DOHH2 (cell line): ENCODE results near the gene OXSR1.

ENCODE experiments used
- H3F3A ChIP-seq: fragments of 200-600 bp; sonication (generic), shearing (Covaris generic); 2 replicates; pipeline ENCODE4 v1.6.0; 2016; ENCODE audit warnings: antibody characterized with exemption, mild to moderate bottlenecking; ENCODE audit not compliant: control insufficient read depth, insufficient read depth
- H3K27ac ChIP-seq: fragments of 200-600 bp; sonication (generic); 2 replicates; pipeline ENCODE4 v1.5.1; 2014; ENCODE audit warnings: low read depth, mild to moderate bottlenecking, low read length, moderate library complexity
- H3K27me3 ChIP-seq: fragments of 200-600 bp; sonication (generic); 2 replicates; pipeline ENCODE4 v1.6.1; 2014; ENCODE audit warnings: mild to moderate bottlenecking, low read length, mixed read lengths; ENCODE audit not compliant: control insufficient read depth
- H3K36me3 ChIP-seq: fragments of 200-600 bp; sonication (generic); 2 replicates; pipeline ENCODE4 v1.6.1; 2014; ENCODE audit warnings: mild to moderate bottlenecking, low read length, moderate library complexity, mixed read lengths; ENCODE audit not compliant: control insufficient read depth
- H3K4me1 ChIP-seq: fragments of 200-600 bp; sonication (generic); 2 replicates; pipeline ENCODE4 v1.6.1; 2014; ENCODE audit warnings: mild to moderate bottlenecking, low read length, mixed read lengths; ENCODE audit not compliant: control insufficient read depth
- H3K4me2 ChIP-seq: fragments of 200-600 bp; sonication (generic); 2 replicates; pipeline ENCODE4 v1.6.0; 2014; ENCODE audit warnings: mild to moderate bottlenecking, low read length, moderate library complexity
- H3K4me3 ChIP-seq: fragments of 200-600 bp; sonication (generic); 2 replicates; pipeline ENCODE4 v1.5.1; 2014; ENCODE audit warnings: mild to moderate bottlenecking, low read length, mixed read lengths
- H3K79me2 ChIP-seq: fragments of 200-600 bp; sonication (generic); 2 replicates; pipeline ENCODE4 v1.6.1; 2014; ENCODE audit warnings: mild to moderate bottlenecking, low read length, mixed read lengths; ENCODE audit not compliant: control insufficient read depth
- H3K9me2 ChIP-seq: fragments of 200-600 bp; sonication (generic); replicated peaks from 2 replicates; pipeline ENCODE4 v1.6.1; 2014; ENCODE audit warnings: mild to moderate bottlenecking, low read length, mixed read lengths; ENCODE audit not compliant: control insufficient read depth
- H3K9me3 ChIP-seq: fragments of 200-600 bp; sonication (generic); 2 replicates; pipeline ENCODE4 v1.6.1; 2014; ENCODE audit warnings: antibody characterized with exemption, low read length, mixed read lengths; ENCODE audit not compliant: control insufficient read depth, insufficient read depth
- H4K20me1 ChIP-seq: fragments of 200-600 bp; sonication (generic); 2 replicates; pipeline ENCODE4 v1.6.0; 2014; ENCODE audit warnings: low read depth, mild to moderate bottlenecking, antibody characterized with exemption, low read length, moderate library complexity; ENCODE audit not compliant: control insufficient read depth, insufficient read depth
- CTCF ChIP-seq: fragments of 200-600 bp; sonication (generic); IDR thresholded peaks from one replicate; pipeline ENCODE4 v1.5.1; 2014; ENCODE audit warnings: antibody characterized with exemption, mild to moderate bottlenecking, low read depth, low read length; ENCODE audit not compliant: poor library complexity, severe bottlenecking
- EZH2phosphoT487 ChIP-seq: fragments of 200-600 bp; sonication (generic); IDR thresholded peaks from 2 replicates; pipeline ENCODE4 v1.6.1; 2017; ENCODE audit warnings: borderline replicate concordance, mild to moderate bottlenecking, antibody characterized with exemption, low read length, moderate library complexity, mixed read lengths

Gene OXSR1

GRCh38 chr3:38221005-38221404 lies 55.7 kb downstream of the OXSR1 start:
- Histone ChIP-seq H3K36me3 (peaks cover 45% of the 10 kb centered on the region), H3K4me2 (no peak overlapping the region), H3K79me2 (no peaks in the 10 kb centered on the region), H3K27me3 (no peaks in the 10 kb centered on the region), H3K9me3 (no peaks in the 10 kb centered on the region), H3F3A (no peaks in the 10 kb centered on the region), H3K27ac (no peak overlapping the region), H3K9me2 (no peaks in the 10 kb centered on the region), H4K20me1 (no peaks in the 10 kb centered on the region), H3K4me1 (no peaks in the 10 kb centered on the region), H3K4me3 (no peak overlapping the region)
- no peak for TF ChIP-seq CTCF
- no peak for TF ChIP-seq EZH2phosphoT487

GRCh38 chr3:38222032-38222634 lies 56.8 kb downstream of the OXSR1 start:
- H3K4me1 ChIP-seq: no peaks in the 10 kb centered on the region
- no peaks in the 10 kb centered on the region for H3F3A ChIP-seq
- H3K9me3 ChIP-seq: no peaks in the 10 kb centered on the region
- H4K20me1 ChIP-seq: no peaks in the 10 kb centered on the region
- peaks cover 41% of the 10 kb centered on the region for H3K36me3 ChIP-seq
- H3K79me2 ChIP-seq: no peaks in the 10 kb centered on the region
- no peak overlapping the region for H3K27ac ChIP-seq
- H3K27me3 ChIP-seq: no peaks in the 10 kb centered on the region
- H3K4me2 ChIP-seq: no peak overlapping the region
- H3K4me3 ChIP-seq: no peak overlapping the region
- no peak for TF ChIP-seq EZH2phosphoT487
- no peak for TF ChIP-seq CTCF
- H3K9me2 ChIP-seq: no peaks in the 10 kb centered on the region

GRCh38 chr3:38224357-38224756 lies 59.0 kb downstream of the OXSR1 start:
- Histone ChIP-seq H3K36me3 (peaks cover 50% of the 10 kb centered on the region), H3K4me1 (no peaks in the 10 kb centered on the region), H3K27me3 (no peaks in the 10 kb centered on the region), H3F3A (no peaks in the 10 kb centered on the region), H4K20me1 (no peaks in the 10 kb centered on the region), H3K27ac (no peak overlapping the region), H3K4me3 (no peak overlapping the region), H3K79me2 (no peaks in the 10 kb centered on the region), H3K4me2 (no peak overlapping the region), H3K9me2 (no peaks in the 10 kb centered on the region), H3K9me3 (no peaks in the 10 kb centered on the region)
- TF ChIP-seq CTCF: no peak
- TF ChIP-seq EZH2phosphoT487: no peak
